H4 (cell line): ENCODE measurements around the gene UFSP1. TPM values are rescaled to one million over a fixed set of nuclear protein-coding genes. Genes with fewer than 3 reads are reported as not detected.

ENCODE experiments used
- DNase-seq: peaks from one replicate; pipeline ENCODE4 v3.0.0-alpha.2; 2015; ENCODE audit warnings: low spot score
- total RNA-seq: library from RNA; depleted of rRNA; stranded (reverse); fragments of >200 nt; shearing (Covaris generic); gene quantifications from 2 replicates; pipeline ENCODE4 v1.2.3, GENCODE V29; 2014

Gene UFSP1
- total RNA-seq, 1 experiment from 2014 or later, result 6.7 TPM

DNA sequence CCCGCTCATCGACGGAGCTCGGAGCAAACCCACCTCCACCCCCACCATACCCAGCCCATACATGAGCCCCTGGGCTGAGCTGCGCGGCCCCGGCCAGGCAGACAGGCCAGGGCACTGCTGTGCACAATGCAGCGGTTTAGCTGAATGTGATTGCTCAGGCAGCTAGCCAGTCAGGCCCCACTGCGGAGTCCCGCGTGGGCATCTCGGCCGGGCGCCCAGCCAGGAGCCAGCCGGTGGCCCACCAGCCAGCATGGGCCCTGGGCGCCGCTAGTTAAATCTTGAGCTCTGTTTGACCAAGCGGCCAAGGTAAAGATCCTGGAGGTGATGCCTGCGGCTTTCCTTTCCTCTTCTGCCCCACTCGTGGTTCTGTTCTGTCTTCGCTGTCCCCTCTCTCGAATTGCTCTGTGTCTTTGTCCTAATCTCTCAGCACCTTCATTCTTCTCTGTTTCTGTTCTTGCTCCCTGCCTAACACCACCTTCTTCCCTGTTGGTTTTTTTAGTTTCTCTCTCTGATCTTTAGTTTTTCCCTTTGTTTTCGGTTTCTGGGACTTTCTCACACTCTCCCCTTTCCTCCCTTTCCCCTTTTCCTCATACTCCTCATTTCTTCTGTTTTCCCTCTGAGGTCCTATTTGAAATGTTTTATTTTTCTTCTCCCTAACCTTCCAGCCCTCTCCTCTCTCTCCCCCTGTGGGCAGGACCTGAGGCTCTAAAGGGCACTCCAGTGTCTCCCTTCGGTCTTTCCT lies 6.6 kb downstream of the UFSP1 start:
- no peak for DNase-seq

GRCh38 chr7:100882201-100882600 lies 7.3 kb downstream of the UFSP1 start:
- DNase-seq, result no peak

DNA sequence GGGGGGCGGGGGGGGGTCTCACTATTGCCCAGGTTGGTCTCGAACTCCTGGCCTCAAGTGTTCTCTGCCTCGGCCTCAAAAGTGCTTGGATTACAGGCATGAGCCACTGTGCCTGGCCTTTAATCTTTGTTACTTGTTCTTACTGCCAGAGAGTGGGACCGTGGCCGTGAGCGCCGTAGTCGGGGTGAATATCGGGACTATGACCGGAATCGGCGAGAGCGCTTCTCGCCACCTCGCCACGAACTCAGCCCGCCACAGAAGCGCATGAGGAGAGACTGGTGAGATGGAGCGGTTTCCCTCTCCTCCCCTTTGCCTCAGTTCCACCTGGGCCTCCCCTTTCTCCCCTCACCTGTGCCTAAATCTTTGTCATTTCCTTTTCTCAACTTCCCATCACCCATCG lies 8.4 kb downstream of the UFSP1 start:
- no peak for DNase-seq

GRCh38 chr7:100880645-100881044 lies 8.9 kb downstream of the UFSP1 start:
- DNase-seq, result no peak

DNA sequence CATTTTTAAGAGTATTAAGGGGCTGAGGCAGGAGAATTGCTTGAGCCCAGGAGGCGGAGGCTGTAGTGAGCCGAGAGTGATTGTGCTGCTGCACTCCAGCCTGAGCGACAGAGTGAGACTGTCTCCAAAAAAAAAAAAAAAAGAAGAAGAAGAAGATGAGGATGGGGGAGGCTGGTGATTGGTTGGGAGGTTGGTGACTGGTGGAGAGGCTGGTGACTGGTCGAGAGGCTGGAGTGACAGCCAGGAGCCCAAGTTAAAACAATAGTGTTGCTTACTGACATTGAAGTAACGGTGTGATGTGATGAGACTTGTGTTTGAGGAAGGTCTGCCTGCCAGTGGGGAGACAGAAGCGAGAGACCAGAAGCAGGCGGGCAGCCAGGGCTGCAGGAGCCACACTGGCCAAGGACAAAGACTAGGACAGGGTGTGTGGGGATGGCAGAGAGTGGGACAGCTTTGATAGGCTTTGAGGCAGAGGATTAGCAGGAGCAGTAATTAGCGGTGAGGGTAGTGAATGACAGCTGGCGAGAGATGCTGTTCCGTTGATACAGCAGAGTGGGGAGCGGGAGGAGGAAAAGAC lies 9.7 kb downstream of the UFSP1 start:
- DNase-seq, result no peak

GRCh38 chr7:100878685-100879084 lies 10.8 kb downstream of the UFSP1 start:
- no peak for DNase-seq

DNA sequence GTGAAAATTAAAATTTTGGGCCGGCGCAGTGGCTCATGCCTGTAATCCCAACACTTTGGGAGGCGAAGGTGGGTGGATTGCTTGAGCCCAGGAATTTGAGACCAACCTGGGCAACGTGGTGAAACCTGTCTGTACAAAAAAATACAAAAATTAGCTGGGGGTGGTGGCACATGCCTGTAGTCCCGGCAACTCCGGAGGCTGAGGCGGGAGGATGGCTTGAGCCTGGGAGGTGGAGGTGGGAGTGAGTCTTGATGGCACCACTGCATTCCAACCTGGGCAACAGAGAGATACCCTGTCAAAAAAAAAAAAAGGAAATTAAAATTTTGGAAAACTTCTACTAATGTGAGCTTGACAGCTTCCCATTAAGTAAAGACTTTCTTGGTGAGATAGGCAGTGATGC lies 11.5 kb downstream of the UFSP1 start:
- DNase-seq, result no peak

DNA sequence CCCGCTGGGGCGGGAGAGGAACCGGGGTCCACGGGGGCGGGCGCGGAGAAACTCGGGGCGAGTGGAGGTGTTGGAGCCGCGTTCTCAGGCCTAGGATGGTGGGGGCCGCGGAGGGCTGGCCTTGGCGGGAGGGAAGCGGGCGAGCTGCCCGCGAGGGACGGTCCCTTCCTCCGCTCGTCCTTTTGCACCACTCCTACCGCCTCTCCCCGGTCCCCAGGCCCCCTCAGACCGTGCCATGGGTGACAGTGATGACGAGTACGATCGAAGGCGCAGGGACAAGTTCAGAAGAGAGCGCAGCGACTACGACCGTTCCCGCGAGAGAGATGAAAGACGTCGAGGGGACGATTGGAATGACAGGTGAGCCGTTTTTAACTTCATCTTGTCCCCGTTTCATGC lies 14.2 kb downstream of the UFSP1 start:
- DNase-seq, result no peak

DNA sequence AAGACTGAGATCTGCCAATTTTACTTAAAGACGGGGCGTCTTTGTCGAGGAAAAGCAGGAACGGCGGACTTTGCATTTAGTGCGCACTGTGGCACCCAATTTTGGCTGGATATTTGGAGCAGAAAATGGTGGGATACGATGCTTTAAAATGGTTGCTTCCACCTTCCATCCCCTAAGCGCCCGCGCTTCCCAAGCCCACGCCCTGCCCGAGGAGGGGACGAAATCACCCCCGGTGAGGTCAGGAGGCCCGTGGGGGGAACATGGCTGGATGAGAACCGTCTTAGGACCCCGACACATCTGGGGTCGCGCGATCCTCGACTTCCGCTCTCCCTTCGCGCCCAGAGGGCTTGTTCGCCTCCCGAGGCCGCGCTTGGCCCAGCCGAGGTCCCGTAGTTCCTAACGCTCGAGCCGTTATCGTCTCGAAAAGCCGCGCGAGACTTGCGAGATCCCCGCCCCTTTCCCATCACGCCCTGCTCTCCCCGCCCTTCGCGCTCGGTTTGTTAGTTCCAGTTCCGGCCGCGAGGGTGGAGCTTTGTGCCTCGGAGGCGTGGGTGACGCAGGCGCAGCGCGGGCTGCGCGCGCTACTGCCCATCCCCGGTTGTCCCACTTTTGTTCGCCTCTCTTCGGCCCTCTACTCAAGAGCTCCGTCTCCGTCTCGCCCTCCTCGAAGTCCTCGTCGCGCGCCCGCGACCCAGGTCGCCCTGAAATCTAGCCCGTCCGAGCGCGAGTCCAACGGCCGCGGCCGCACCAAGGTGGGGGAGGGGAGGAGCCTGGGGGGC lies 14.7 kb downstream of the UFSP1 start, which contains the start of gene SRRT:
TSS of gene SRRT (plus strand) at position 527 of the 779 bp plus-strand sequence. CDS start 488 bp downstream, outside the sequence.
- DNase-seq, result peak; percentile 98

DNA sequence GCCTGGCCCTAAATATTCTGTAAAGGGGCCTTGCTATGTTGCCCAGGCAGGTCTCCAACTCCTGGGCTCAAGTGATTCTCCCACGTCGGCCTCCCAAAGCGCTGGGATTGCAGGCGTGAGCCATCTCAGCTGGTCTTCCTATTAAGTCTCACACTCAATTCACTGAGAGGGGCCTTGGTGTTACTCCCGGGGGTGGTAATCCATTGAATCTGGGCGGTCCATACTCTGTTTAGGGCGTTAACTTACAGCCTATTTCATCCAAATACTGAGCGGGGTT lies 15.3 kb downstream of the UFSP1 start:
- no peak for DNase-seq

GRCh38 chr7:100873599-100874299 lies 15.8 kb downstream of the UFSP1 start:
- no peak for DNase-seq

DNA sequence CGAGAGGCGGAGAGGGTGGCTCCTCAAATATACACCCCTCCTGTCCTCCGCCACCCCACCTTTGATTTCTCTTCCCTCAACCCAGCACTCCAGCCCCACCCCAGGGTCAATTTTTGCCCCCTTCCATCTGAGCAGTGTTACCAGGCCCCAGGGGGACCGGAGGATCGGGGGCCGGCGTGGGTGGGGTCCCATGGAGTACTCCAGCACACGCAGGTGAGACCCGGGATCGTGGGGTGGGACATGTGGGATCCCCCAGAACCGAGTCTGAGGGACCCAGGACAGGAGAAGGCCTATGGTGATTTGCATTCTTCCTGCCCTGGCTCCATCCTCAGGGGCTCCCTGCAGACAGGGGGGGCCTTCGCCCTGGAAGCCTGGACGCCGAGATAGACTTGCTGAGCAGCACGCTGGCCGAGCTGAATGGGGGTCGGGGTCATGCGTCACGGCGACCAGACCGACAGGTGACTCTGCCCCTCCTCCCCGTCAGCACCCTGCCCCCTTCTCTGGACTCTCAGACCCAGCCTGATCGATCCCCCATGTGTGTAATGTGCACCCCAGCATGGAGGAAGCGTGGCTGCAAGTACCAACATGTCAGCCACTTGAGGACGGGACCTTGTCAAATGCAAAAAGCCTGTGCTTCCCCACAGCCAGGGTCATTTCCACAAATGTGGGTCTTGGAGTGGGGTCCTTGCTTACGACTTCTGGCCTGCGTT lies 21.6 kb downstream of the UFSP1 start:
- no peak for DNase-seq

DNA sequence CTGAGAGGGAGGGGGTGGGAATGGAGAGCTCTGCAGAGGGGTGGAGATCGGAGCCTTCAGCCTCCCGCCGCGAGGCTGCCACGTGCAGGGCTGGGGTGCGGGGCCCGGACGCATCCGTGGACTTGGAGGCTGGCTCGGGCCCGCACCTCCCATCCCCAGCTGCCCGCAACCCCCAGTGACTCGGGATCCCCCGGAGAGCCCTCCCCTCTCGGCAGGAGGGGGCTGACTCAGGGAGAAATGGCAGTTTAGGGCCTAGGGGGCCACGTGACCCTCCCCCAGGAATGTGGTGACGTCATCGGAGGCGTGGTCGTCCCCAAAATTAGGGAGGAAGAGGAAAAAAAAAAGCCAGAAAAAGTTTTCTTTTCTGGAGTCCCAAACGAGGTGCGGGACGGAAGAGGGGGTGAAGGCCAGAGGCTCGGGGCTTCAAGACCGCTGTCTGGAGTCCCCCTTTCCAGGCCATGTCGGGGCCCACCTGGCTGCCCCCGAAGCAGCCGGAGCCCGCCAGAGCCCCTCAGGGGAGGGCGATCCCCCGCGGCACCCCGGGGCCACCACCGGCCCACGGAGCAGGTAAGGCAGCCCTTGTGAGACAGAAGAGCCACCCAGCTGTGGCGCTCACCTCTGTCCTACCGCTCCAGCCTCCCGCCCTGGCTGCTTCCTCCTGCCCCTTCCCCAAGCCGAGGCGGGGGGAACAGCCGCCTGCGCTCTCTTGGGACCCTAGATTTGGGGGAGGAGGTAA lies 22.3 kb downstream of the UFSP1 start, which contains the start of gene TRIP6:
TSS of gene TRIP6 (plus strand) at position 348 of the 736 bp plus-strand sequence. CDS start at position 459, 111 bp downstream.
- peak; percentile 93 for DNase-seq

- no peak for DNase-seq
Measured at GRCh38 chr7:100866729-100867039, 22.8 kb downstream of the UFSP1 start.

- DNase-seq, result peak; percentile 81
Measured at GRCh38 chr7:100865938-100866728, 23.4 kb downstream of the UFSP1 start.

GRCh38 chr7:100865372-100865911 lies 24.1 kb downstream of the UFSP1 start:
- DNase-seq, result peak; percentile 92

DNA sequence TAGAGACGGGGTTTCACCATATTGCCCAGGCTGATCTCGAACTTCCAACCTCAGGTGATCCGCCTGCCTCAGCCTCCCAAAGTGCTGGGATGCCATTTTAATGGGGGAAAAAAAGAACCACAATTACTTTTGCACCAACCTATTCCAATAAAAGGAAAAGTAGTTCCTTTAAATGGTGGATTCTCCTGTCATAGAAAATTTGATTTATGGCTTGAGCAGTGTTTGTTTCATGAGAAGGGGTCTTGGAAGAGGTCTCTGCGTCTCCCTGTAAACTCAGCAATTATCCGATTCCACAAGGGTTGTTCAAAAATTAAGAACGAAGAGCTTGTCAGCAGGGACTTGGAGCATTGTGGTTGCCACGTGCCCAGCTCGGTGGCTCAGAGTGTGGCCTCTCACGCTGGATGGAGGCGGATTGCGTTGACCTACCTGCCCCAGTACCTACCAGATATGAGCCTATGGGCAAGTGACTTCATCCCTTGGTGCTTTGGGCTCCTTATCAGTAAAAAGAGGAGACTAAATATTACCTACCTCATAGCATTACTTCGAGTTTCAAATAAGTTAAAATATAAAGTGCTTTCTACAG lies 25.2 kb downstream of the UFSP1 start:
- DNase-seq, result no peak

GRCh38 chr7:100863406-100863950 lies 26.0 kb downstream of the UFSP1 start:
- DNase-seq, result peak; percentile 81

GRCh38 chr7:100861616-100861985 lies 27.9 kb downstream of the UFSP1 start:
- DNase-seq, result no peak
